HepG2 (cell line): ENCODE measurements around the gene KLF6. TPM values are rescaled to one million over a fixed set of nuclear protein-coding genes. Genes with fewer than 3 reads are reported as not detected.

Experiments
- ARNT ChIP-seq: fragments of 450-650 bp; IDR thresholded peaks from 2 replicates; pipeline ENCODE4 v1.6.1; 2017
- EZH2 ChIP-seq: conservative IDR thresholded peaks from 2 replicates; pipeline ENCODE4 v1.6.1; 2012; ENCODE audit warnings: mild to moderate bottlenecking, low read depth, low read length, moderate library complexity
- NFRKB ChIP-seq: fragments of 450-650 bp; IDR thresholded peaks from 2 replicates; pipeline ENCODE4 v1.6.1; 2017
- RAD21 ChIP-seq: fragments of 450-650 bp; formaldehyde crosslinking; IDR thresholded peaks from 2 replicates; pipeline ENCODE4 v1.5.0; 2020; ENCODE audit warnings: mild to moderate bottlenecking
- SAP130 ChIP-seq: IDR thresholded peaks from 2 replicates; pipeline ENCODE4 v1.6.1; 2016; ENCODE audit warnings: low read depth
- TARDBP ChIP-seq: sonication (generic); formaldehyde crosslinking; IDR thresholded peaks from 2 replicates; pipeline ENCODE4 v1.8.0; 2022; ENCODE audit warnings: mild to moderate bottlenecking, missing genetic modification reagents
- ZC3H4 ChIP-seq: sonication (generic); formaldehyde crosslinking; IDR thresholded peaks from 2 replicates; pipeline ENCODE4 v1.4.0; 2020; ENCODE audit warnings: missing genetic modification reagents, borderline replicate concordance
- ZNF124 ChIP-seq: sonication (generic); formaldehyde crosslinking; IDR thresholded peaks from 2 replicates; pipeline ENCODE4 v1.4.0; 2020; ENCODE audit warnings: missing genetic modification reagents
- ZNF20 ChIP-seq: sonication (generic); formaldehyde crosslinking; IDR thresholded peaks from 2 replicates; pipeline ENCODE4 v1.4.0; 2020; ENCODE audit warnings: mild to moderate bottlenecking, moderate library complexity, missing genetic modification reagents
- ZNF256 ChIP-seq: sonication (generic); formaldehyde crosslinking; conservative IDR thresholded peaks from 2 replicates; pipeline ENCODE4 v1.4.0; 2020; ENCODE audit warnings: missing genetic modification reagents
- ZNF572 ChIP-seq: sonication (generic); formaldehyde crosslinking; IDR thresholded peaks from 2 replicates; pipeline ENCODE4 v1.5.1; 2020; ENCODE audit warnings: mild to moderate bottlenecking, missing genetic modification reagents
- ZNF7 ChIP-seq: IDR thresholded peaks from 2 replicates; pipeline ENCODE4 v1.6.1; 2016; ENCODE audit warnings: missing biosample characterization, missing genetic modification reagents
- ZNF883 ChIP-seq: sonication (generic); formaldehyde crosslinking; IDR thresholded peaks from 2 replicates; pipeline ENCODE4 v1.5.1; 2020; ENCODE audit warnings: mild to moderate bottlenecking, missing genetic modification reagents; ENCODE audit errors: not compliant biosample characterization
- polyA plus RNA-seq, 8 experiments: library from polyadenylated mRNA; depleted of rRNA in 3 of 8; stranded (reverse) in 7 of 8; unstranded in 1 of 8; fragments of >200 nt; fragmentation: Illumina TruSeq in 4 of 8; extraction: Trizol in 4 of 8; gene quantifications; 2 replicates each; pipeline versions ENCODE4 v1.2.1 to v1.2.3, GENCODE V29; 2011 to 2016; ENCODE audit warnings: low read depth in 4 of 8, missing spikeins in 1 of 8, mixed read lengths in 1 of 8; ENCODE audit not compliant: insufficient read depth in 1 of 8
- total RNA-seq, 5 experiments: library from RNA; depleted of rRNA; stranded (reverse); fragments of >200 nt; fragmentation: Illumina TruSeq; extraction: Trizol; gene quantifications; 2 replicates each; pipeline ENCODE4 v1.2.3, GENCODE V29; 2016; ENCODE audit warnings: low read depth in 1 of 5
- TF ChIP-seq, protein P1 (sequence below): sonication (generic); formaldehyde crosslinking; IDR thresholded peaks from 2 replicates; pipeline ENCODE4 v1.8.0; 2022; ENCODE audit warnings: low read depth, missing genetic modification reagents
- TF ChIP-seq, protein P2 (sequence below): sonication (generic); formaldehyde crosslinking; IDR thresholded peaks from 2 replicates; pipeline ENCODE4 v1.5.1; 2020; ENCODE audit warnings: mild to moderate bottlenecking, moderate library complexity, missing genetic modification reagents
- TF ChIP-seq, protein P3 (sequence below): sonication (generic); formaldehyde crosslinking; IDR thresholded peaks from 2 replicates; pipeline ENCODE4 v1.4.0; 2020; ENCODE audit warnings: low read depth, mild to moderate bottlenecking, missing genetic modification reagents
- TF ChIP-seq, protein P4 (sequence below): sonication (generic); formaldehyde crosslinking; conservative IDR thresholded peaks from 2 replicates; pipeline ENCODE4 v1.8.1; 2023; ENCODE audit warnings: missing genetic modification reagents
- TF ChIP-seq, protein P5 (sequence below): sonication (generic); formaldehyde crosslinking; IDR thresholded peaks from 2 replicates; pipeline ENCODE4 v1.5.1; 2020; ENCODE audit warnings: missing genetic modification reagents, mild to moderate bottlenecking, borderline replicate concordance
- TF ChIP-seq, protein P6 (sequence below): sonication (generic); formaldehyde crosslinking; IDR thresholded peaks from 2 replicates; pipeline ENCODE4 v1.4.0; 2020; ENCODE audit warnings: missing genetic modification reagents, borderline replicate concordance

Gene KLF6
- total and polyA plus RNA-seq, 2 of the 13 experiments (the other 11 are each of a cell fraction or from before 2014, with no cell fraction given) = 27.0 to 71.9 TPM

DNA sequence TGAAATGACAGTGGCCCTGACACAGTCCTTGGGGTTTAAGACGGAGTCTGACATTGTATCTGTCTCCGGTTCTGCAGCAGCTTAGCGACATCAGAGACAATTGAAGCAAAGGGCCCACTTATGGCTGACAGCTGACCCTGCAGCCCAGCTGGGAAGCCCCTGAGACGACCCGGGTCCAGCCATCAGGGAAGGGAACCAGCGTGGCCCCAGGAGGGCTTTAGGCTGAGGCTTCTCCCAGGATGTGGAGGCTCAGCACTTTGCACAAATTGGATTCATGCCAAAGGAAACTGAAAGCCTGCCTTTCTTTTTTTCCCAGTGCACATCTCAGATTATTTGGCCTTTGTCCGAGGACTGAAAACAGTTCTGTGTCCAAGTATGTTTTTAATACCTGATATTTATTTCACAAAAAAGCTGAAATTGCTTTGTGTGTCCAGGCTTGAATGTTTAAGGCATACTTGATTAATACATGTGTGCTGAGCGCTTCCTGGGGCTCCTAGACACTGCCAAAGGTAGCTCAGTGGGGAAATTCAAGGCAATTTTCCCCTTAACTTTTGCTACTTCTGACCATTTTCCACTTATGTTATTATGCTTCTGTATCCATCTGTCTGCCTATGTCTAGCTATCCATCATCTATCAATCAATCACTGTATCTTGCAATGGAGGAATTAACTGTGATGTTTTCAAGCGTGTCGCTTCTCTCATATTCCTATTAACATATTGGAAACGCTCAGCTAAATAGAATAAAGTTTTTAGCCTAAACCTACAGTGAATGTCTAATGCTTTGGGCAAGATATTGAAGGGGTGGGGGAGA is 34.8 kb downstream of the KLF6 start (continued):
- TF ChIP-seq, protein P1, sequence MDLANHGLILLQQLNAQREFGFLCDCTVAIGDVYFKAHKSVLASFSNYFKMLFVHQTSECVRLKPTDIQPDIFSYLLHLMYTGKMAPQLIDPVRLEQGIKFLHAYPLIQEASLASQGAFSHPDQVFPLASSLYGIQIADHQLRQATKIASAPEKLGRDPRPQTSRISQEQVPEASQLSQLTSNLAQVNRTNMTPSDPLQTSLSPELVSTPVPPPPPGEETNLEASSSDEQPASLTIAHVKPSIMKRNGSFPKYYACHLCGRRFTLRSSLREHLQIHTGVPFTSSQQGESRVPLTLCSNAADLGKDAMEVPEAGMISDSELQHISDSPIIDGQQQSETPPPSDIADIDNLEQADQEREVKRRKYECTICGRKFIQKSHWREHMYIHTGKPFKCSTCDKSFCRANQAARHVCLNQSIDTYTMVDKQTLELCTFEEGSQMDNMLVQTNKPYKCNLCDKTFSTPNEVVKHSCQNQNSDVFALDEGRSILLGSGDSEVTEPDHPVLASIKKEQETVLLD (CRISPR knock-in tag) = no peak
- TF ChIP-seq ARNT (no peak), ZNF7 (CRISPR knock-in tag) (no peak), ZNF883 (no peak), ZC3H4 (CRISPR knock-in tag) (no peak), ZNF256 (CRISPR knock-in tag) (no peak), EZH2 (no peak), ZNF20 (CRISPR knock-in tag) (no peak), RAD21 (CRISPR knock-in tag) (no peak), SAP130 (CRISPR knock-in tag) (peak; percentile 22; the same call in 1 of the 2 replicates), TARDBP (CRISPR knock-in tag) (no peak), ZNF124 (CRISPR knock-in tag) (no peak), ZNF572 (CRISPR knock-in tag) (no peak), NFRKB (no peak)
- TF ChIP-seq, protein P2, sequence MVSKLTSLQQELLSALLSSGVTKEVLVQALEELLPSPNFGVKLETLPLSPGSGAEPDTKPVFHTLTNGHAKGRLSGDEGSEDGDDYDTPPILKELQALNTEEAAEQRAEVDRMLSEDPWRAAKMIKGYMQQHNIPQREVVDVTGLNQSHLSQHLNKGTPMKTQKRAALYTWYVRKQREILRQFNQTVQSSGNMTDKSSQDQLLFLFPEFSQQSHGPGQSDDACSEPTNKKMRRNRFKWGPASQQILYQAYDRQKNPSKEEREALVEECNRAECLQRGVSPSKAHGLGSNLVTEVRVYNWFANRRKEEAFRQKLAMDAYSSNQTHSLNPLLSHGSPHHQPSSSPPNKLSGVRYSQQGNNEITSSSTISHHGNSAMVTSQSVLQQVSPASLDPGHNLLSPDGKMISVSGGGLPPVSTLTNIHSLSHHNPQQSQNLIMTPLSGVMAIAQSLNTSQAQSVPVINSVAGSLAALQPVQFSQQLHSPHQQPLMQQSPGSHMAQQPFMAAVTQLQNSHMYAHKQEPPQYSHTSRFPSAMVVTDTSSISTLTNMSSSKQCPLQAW (CRISPR knock-in tag) = peak; percentile 19; the same call in 1 of the 2 replicates
- TF ChIP-seq, protein P3, sequence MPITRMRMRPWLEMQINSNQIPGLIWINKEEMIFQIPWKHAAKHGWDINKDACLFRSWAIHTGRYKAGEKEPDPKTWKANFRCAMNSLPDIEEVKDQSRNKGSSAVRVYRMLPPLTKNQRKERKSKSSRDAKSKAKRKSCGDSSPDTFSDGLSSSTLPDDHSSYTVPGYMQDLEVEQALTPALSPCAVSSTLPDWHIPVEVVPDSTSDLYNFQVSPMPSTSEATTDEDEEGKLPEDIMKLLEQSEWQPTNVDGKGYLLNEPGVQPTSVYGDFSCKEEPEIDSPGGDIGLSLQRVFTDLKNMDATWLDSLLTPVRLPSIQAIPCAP = no peak
- TF ChIP-seq, protein P4, sequence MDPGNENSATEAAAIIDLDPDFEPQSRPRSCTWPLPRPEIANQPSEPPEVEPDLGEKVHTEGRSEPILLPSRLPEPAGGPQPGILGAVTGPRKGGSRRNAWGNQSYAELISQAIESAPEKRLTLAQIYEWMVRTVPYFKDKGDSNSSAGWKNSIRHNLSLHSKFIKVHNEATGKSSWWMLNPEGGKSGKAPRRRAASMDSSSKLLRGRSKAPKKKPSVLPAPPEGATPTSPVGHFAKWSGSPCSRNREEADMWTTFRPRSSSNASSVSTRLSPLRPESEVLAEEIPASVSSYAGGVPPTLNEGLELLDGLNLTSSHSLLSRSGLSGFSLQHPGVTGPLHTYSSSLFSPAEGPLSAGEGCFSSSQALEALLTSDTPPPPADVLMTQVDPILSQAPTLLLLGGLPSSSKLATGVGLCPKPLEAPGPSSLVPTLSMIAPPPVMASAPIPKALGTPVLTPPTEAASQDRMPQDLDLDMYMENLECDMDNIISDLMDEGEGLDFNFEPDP (CRISPR knock-in tag) = no peak
- TF ChIP-seq, protein P5, sequence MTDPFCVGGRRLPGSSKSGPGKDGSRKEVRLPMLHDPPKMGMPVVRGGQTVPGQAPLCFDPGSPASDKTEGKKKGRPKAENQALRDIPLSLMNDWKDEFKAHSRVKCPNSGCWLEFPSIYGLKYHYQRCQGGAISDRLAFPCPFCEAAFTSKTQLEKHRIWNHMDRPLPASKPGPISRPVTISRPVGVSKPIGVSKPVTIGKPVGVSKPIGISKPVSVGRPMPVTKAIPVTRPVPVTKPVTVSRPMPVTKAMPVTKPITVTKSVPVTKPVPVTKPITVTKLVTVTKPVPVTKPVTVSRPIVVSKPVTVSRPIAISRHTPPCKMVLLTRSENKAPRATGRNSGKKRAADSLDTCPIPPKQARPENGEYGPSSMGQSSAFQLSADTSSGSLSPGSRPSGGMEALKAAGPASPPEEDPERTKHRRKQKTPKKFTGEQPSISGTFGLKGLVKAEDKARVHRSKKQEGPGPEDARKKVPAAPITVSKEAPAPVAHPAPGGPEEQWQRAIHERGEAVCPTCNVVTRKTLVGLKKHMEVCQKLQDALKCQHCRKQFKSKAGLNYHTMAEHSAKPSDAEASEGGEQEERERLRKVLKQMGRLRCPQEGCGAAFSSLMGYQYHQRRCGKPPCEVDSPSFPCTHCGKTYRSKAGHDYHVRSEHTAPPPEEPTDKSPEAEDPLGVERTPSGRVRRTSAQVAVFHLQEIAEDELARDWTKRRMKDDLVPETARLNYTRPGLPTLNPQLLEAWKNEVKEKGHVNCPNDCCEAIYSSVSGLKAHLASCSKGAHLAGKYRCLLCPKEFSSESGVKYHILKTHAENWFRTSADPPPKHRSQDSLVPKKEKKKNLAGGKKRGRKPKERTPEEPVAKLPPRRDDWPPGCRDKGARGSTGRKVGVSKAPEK (CRISPR knock-in tag) = no peak
- TF ChIP-seq, protein P6, sequence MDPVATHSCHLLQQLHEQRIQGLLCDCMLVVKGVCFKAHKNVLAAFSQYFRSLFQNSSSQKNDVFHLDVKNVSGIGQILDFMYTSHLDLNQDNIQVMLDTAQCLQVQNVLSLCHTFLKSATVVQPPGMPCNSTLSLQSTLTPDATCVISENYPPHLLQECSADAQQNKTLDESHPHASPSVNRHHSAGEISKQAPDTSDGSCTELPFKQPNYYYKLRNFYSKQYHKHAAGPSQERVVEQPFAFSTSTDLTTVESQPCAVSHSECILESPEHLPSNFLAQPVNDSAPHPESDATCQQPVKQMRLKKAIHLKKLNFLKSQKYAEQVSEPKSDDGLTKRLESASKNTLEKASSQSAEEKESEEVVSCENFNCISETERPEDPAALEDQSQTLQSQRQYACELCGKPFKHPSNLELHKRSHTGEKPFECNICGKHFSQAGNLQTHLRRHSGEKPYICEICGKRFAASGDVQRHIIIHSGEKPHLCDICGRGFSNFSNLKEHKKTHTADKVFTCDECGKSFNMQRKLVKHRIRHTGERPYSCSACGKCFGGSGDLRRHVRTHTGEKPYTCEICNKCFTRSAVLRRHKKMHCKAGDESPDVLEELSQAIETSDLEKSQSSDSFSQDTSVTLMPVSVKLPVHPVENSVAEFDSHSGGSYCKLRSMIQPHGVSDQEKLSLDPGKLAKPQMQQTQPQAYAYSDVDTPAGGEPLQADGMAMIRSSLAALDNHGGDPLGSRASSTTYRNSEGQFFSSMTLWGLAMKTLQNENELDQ (CRISPR knock-in tag) = no peak
